DOHH2 (cell line): ENCODE data around the gene PLA1A.

Experiments
- H3F3A ChIP-seq: fragments of 200-600 bp; sonication (generic), shearing (Covaris generic); 2 replicates; pipeline ENCODE4 v1.6.0; 2016; ENCODE audit warnings: antibody characterized with exemption, mild to moderate bottlenecking; ENCODE audit not compliant: control insufficient read depth, insufficient read depth
- H3K27ac ChIP-seq: fragments of 200-600 bp; sonication (generic); 2 replicates; pipeline ENCODE4 v1.5.1; 2014; ENCODE audit warnings: low read depth, mild to moderate bottlenecking, low read length, moderate library complexity
- H3K27me3 ChIP-seq: fragments of 200-600 bp; sonication (generic); 2 replicates; pipeline ENCODE4 v1.6.1; 2014; ENCODE audit warnings: mild to moderate bottlenecking, low read length, mixed read lengths; ENCODE audit not compliant: control insufficient read depth
- H3K36me3 ChIP-seq: fragments of 200-600 bp; sonication (generic); 2 replicates; pipeline ENCODE4 v1.6.1; 2014; ENCODE audit warnings: mild to moderate bottlenecking, low read length, moderate library complexity, mixed read lengths; ENCODE audit not compliant: control insufficient read depth
- H3K4me1 ChIP-seq: fragments of 200-600 bp; sonication (generic); 2 replicates; pipeline ENCODE4 v1.6.1; 2014; ENCODE audit warnings: mild to moderate bottlenecking, low read length, mixed read lengths; ENCODE audit not compliant: control insufficient read depth
- H3K4me2 ChIP-seq: fragments of 200-600 bp; sonication (generic); 2 replicates; pipeline ENCODE4 v1.6.0; 2014; ENCODE audit warnings: mild to moderate bottlenecking, low read length, moderate library complexity
- H3K4me3 ChIP-seq: fragments of 200-600 bp; sonication (generic); 2 replicates; pipeline ENCODE4 v1.5.1; 2014; ENCODE audit warnings: mild to moderate bottlenecking, low read length, mixed read lengths
- H3K79me2 ChIP-seq: fragments of 200-600 bp; sonication (generic); 2 replicates; pipeline ENCODE4 v1.6.1; 2014; ENCODE audit warnings: mild to moderate bottlenecking, low read length, mixed read lengths; ENCODE audit not compliant: control insufficient read depth
- H3K9me2 ChIP-seq: fragments of 200-600 bp; sonication (generic); replicated peaks from 2 replicates; pipeline ENCODE4 v1.6.1; 2014; ENCODE audit warnings: mild to moderate bottlenecking, low read length, mixed read lengths; ENCODE audit not compliant: control insufficient read depth
- H3K9me3 ChIP-seq: fragments of 200-600 bp; sonication (generic); 2 replicates; pipeline ENCODE4 v1.6.1; 2014; ENCODE audit warnings: antibody characterized with exemption, low read length, mixed read lengths; ENCODE audit not compliant: control insufficient read depth, insufficient read depth
- H4K20me1 ChIP-seq: fragments of 200-600 bp; sonication (generic); 2 replicates; pipeline ENCODE4 v1.6.0; 2014; ENCODE audit warnings: low read depth, mild to moderate bottlenecking, antibody characterized with exemption, low read length, moderate library complexity; ENCODE audit not compliant: control insufficient read depth, insufficient read depth
- EZH2phosphoT487 ChIP-seq: fragments of 200-600 bp; sonication (generic); IDR thresholded peaks from 2 replicates; pipeline ENCODE4 v1.6.1; 2017; ENCODE audit warnings: borderline replicate concordance, mild to moderate bottlenecking, antibody characterized with exemption, low read length, moderate library complexity, mixed read lengths
- TF ChIP-seq, protein P1 (sequence below): fragments of 200-600 bp; sonication (generic); IDR thresholded peaks from one replicate; pipeline ENCODE4 v1.5.1; 2014; ENCODE audit warnings: antibody characterized with exemption, mild to moderate bottlenecking, low read depth, low read length; ENCODE audit not compliant: poor library complexity, severe bottlenecking

PLA1A gene

GRCh38 chr3:119613872-119614271 lies 16.2 kb downstream of the PLA1A start:
- Histone ChIP-seq H3K4me1 (no peaks in the 10 kb centered on the region), H3K27ac (no peak overlapping the region), H4K20me1 (no peaks in the 10 kb centered on the region), H3F3A (no peaks in the 10 kb centered on the region), H3K27me3 (peaks cover 29% of the 10 kb centered on the region), H3K9me3 (0 out of 2 replicates have a peak, but pooled peaks cover 3% of the 10 kb centered on the region), H3K4me2 (no peak overlapping the region), H3K9me2 (no peaks in the 10 kb centered on the region), H3K4me3 (no peak overlapping the region), H3K36me3 (no peaks in the 10 kb centered on the region), H3K79me2 (no peaks in the 10 kb centered on the region)
- TF ChIP-seq EZH2phosphoT487 = no peak
- TF ChIP-seq, protein P1, sequence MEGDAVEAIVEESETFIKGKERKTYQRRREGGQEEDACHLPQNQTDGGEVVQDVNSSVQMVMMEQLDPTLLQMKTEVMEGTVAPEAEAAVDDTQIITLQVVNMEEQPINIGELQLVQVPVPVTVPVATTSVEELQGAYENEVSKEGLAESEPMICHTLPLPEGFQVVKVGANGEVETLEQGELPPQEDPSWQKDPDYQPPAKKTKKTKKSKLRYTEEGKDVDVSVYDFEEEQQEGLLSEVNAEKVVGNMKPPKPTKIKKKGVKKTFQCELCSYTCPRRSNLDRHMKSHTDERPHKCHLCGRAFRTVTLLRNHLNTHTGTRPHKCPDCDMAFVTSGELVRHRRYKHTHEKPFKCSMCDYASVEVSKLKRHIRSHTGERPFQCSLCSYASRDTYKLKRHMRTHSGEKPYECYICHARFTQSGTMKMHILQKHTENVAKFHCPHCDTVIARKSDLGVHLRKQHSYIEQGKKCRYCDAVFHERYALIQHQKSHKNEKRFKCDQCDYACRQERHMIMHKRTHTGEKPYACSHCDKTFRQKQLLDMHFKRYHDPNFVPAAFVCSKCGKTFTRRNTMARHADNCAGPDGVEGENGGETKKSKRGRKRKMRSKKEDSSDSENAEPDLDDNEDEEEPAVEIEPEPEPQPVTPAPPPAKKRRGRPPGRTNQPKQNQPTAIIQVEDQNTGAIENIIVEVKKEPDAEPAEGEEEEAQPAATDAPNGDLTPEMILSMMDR = no peak

DNA sequence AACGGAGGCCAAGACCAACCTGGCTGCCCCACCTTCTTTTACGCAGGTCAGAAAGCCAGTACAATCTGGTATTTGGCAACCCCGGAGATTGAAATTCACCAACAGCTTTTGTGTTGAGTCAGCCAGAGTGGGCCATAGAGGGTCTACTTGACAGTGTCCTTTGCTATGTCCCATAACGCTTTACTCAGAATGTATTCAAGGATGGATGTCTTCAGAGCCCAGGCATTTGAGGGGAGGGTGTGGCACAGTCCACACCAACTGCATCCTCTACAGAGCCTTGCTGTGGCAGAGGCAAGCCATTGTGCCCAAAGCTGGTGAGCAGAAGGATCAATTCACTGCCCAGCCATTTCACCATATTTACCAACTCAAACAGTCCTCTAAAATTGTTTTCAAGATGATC lies 18.4 kb downstream of the PLA1A start:
- H4K20me1 ChIP-seq = no peaks in the 10 kb centered on the region
- H3K4me1 ChIP-seq = no peaks in the 10 kb centered on the region
- 0 out of 2 replicates have a peak, but pooled peaks cover under 1% of the 10 kb centered on the region for H3K9me3 ChIP-seq
- no peaks in the 10 kb centered on the region for H3K9me2 ChIP-seq
- H3K4me3 ChIP-seq = no peak overlapping the region
- H3K27ac ChIP-seq = no peak overlapping the region
- peaks cover 33% of the 10 kb centered on the region for H3K27me3 ChIP-seq
- TF ChIP-seq EZH2phosphoT487 = no peak
- TF ChIP-seq, protein P1 = no peak
- H3K36me3 ChIP-seq = no peaks in the 10 kb centered on the region
- H3K79me2 ChIP-seq = no peaks in the 10 kb centered on the region
- H3K4me2 ChIP-seq = no peak overlapping the region
- no peaks in the 10 kb centered on the region for H3F3A ChIP-seq

- Histone ChIP-seq H3K27ac (no peak overlapping the region), H3F3A (no peaks in the 10 kb centered on the region), H3K27me3 (peaks cover 33% of the 10 kb centered on the region), H4K20me1 (no peaks in the 10 kb centered on the region), H3K79me2 (no peaks in the 10 kb centered on the region), H3K36me3 (no peaks in the 10 kb centered on the region), H3K9me2 (no peaks in the 10 kb centered on the region), H3K4me3 (no peak overlapping the region), H3K4me1 (no peaks in the 10 kb centered on the region), H3K9me3 (no peaks in the 10 kb centered on the region), H3K4me2 (no peak overlapping the region)
- TF ChIP-seq, protein P1 = no peak
- no peak for TF ChIP-seq EZH2phosphoT487
These were observed 21.4 kb downstream of the PLA1A start for GRCh38 chr3:119619094-119619493.
